ENCODE measurements around the gene GSG1L. TPM values are rescaled to one million over a fixed set of nuclear protein-coding genes. Genes with fewer than 3 reads are reported as not detected.
A peak's percentile ranks its signal among the peaks of the same experiment; 100 is the strongest.
"Not testable (repeated sequence)": the region's sequence is repeated elsewhere in the genome, so short reads cannot be mapped to it uniquely, and the experiment has no call there.

GSG1L gene
- total and polyA plus RNA-seq, 9 of the 15 experiments (the other 6 are each of a cell fraction or from before 2014, with no cell fraction given): not detected

GRCh38 chr16:27743001-27743400 is 320.5 kb downstream of the GSG1L start:
- intact Hi-C loops (cut with micrococcal nuclease); DNase-seq (ENCODE audit: extremely low read depth in 1 of 4, low spot score in 3 of 4); CTCF ChIA-PET (ENCODE audit: low intra/inter-chr PET ratio); in situ Hi-C loops (cut with MboI); H3K4me3 ChIP-seq; H3K36me3 ChIP-seq (ENCODE audit: control insufficient read depth, insufficient read depth, low read length); H3K4me1 ChIP-seq (replicated peaks in 1 of 2; ENCODE audit: control insufficient read depth in 2 of 2, insufficient read depth in 2 of 2, low read length in 2 of 2); H3K27ac ChIP-seq (ENCODE audit: extremely low read depth, low read depth, low read length); BruUV-seq (replicated peaks); H3K27me3 ChIP-seq (ENCODE audit: control insufficient read depth in 2 of 2, insufficient read depth in 2 of 2, low read length in 2 of 2); H3K4me2 ChIP-seq (ENCODE audit: insufficient read depth, low read length); POLR2A ChIA-PET; H3K9me3 ChIP-seq (replicated peaks; ENCODE audit: control insufficient read depth, insufficient read depth, low read depth, low read length); H4K20me1 ChIP-seq (replicated peaks; ENCODE audit: control insufficient read depth, insufficient read depth, low read length); H3K9me1 ChIP-seq (ENCODE audit: control insufficient read depth, insufficient read depth, low read length); FAIRE-seq; ATAC-seq; H2AFZ ChIP-seq (ENCODE audit: low read depth, low read length); H3K79me2 ChIP-seq (ENCODE audit: control insufficient read depth, insufficient read depth, low read length); H3K9ac ChIP-seq (ENCODE audit: insufficient read depth in 1 of 2, low read depth in 2 of 2, low read length in 2 of 2): not testable (repeated sequence)
- WGBS (ENCODE audit: insufficient coverage, low coverage, missing lambda C conversion rate): 35% methylated on average over 3 of the region's 3 CpGs
- TF ChIP-seq ZNF146 (CRISPR knock-in tag; IDR thresholded peaks at IDR 0.05; ENCODE audit: unreplicated experiment) (peak; percentile 75), RBM25 (IDR thresholded peaks at IDR 0.05; ENCODE audit: low read depth, low read length, severe bottlenecking) (peak; percentile 9)

DNA sequence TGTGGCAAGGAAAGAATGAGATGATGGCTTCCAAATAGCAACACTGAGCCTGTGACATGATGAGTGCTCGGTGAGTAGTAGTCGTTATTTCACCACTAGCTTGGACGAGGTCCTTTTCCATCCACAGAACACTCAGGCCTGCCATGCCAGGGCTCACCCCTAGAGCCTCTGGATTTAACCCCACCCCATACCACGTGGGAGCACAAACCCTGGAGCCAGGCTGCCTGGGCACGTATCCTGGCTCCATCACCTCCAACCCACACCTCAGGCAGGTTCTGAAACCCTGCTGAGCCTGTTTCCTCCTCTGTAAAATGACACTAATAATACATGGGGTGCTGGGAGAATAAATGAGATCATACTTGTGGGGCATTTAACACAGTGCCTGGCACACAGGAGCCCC is 321.2 kb downstream of the GSG1L start:
- no peak overlapping the region for H2AFZ ChIP-seq (ENCODE audit: low read depth, low read length)
- H3K36me3 ChIP-seq (ENCODE audit: control insufficient read depth, insufficient read depth, low read length): no peaks in the 10 kb centered on the region
- H3K9ac ChIP-seq (ENCODE audit: insufficient read depth in 1 of 2, low read depth in 2 of 2, low read length in 2 of 2): no peak overlapping the region
- no peak overlapping the region for H3K27ac ChIP-seq (ENCODE audit: extremely low read depth, low read depth, low read length)
- FAIRE-seq (no peak), DNase-seq (ENCODE audit: extremely low read depth in 1 of 4, low spot score in 3 of 4) (no peak), ATAC-seq (no peak)
- no peak overlapping the region for H3K4me3 ChIP-seq
- H3K9me3 ChIP-seq (replicated peaks; ENCODE audit: control insufficient read depth, insufficient read depth, low read depth, low read length): 0 out of 2 replicates have a peak, but pooled peaks cover 2% of the 10 kb centered on the region
- H3K9me1 ChIP-seq (ENCODE audit: control insufficient read depth, insufficient read depth, low read length): no peaks in the 10 kb centered on the region
- H3K4me1 ChIP-seq (replicated peaks in 1 of 2; ENCODE audit: control insufficient read depth in 2 of 2, insufficient read depth in 2 of 2, low read length in 2 of 2): no peaks in the 10 kb centered on the region
- in situ Hi-C loops (cut with MboI): no loop called here
- H4K20me1 ChIP-seq (replicated peaks; ENCODE audit: control insufficient read depth, insufficient read depth, low read length): no peaks in the 10 kb centered on the region
- no TSS peak for BruUV-seq (replicated peaks)
- WGBS (ENCODE audit: insufficient coverage, low coverage, missing lambda C conversion rate): 45% methylated on average over 5 of the region's 5 CpGs
- ChIA-PET CTCF (ENCODE audit: low intra/inter-chr PET ratio) (no interaction called here), POLR2A (no interaction called here)
- intact Hi-C loops (cut with micrococcal nuclease): no loop called here
- no peaks in the 10 kb centered on the region for H3K79me2 ChIP-seq (ENCODE audit: control insufficient read depth, insufficient read depth, low read length)
- no peaks in the 10 kb centered on the region for H3K27me3 ChIP-seq (ENCODE audit: control insufficient read depth in 2 of 2, insufficient read depth in 2 of 2, low read length in 2 of 2)
- no peak overlapping the region for H3K4me2 ChIP-seq (ENCODE audit: insufficient read depth, low read length)
- TF ChIP-seq, protein P1, sequence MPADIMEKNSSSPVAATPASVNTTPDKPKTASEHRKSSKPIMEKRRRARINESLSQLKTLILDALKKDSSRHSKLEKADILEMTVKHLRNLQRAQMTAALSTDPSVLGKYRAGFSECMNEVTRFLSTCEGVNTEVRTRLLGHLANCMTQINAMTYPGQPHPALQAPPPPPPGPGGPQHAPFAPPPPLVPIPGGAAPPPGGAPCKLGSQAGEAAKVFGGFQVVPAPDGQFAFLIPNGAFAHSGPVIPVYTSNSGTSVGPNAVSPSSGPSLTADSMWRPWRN (IDR thresholded peaks at IDR 0.05; ENCODE audit: low read depth): no peak
- TF ChIP-seq PCBP2 (IDR thresholded peaks at IDR 0.05; ENCODE audit: low read depth, low read length, poor library complexity, severe bottlenecking): no peak
- TF ChIP-seq SLC30A9 (CRISPR knock-in tag; IDR thresholded peaks at IDR 0.05): no peak
- no peak for TF ChIP-seq COPS2 (conservative IDR thresholded peaks at IDR 0.05)
- no peak for TF ChIP-seq NR1H2 (CRISPR knock-in tag; IDR thresholded peaks at IDR 0.05)
- no peak for TF ChIP-seq DIDO1 (tag; IDR thresholded peaks at IDR 0.05; ENCODE audit: low read depth)
- no peak for TF ChIP-seq NR0B1 (IDR thresholded peaks at IDR 0.05; ENCODE audit: partially characterized antibody)
- TF ChIP-seq, protein P2, sequence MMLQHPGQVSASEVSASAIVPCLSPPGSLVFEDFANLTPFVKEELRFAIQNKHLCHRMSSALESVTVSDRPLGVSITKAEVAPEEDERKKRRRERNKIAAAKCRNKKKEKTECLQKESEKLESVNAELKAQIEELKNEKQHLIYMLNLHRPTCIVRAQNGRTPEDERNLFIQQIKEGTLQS (IDR thresholded peaks at IDR 0.05): no peak
- TF ChIP-seq, protein P2 (CRISPR knock-in tag; conservative IDR thresholded peaks at IDR 0.05): no peak
- TF ChIP-seq NFE2 (IDR thresholded peaks at IDR 0.05; ENCODE audit: low read depth): no peak
- TF ChIP-seq RAD21 (CRISPR knock-in tag; conservative IDR thresholded peaks at IDR 0.05 in 1 of 2, IDR thresholded peaks at IDR 0.05 in 1 of 2): no peak
- TF ChIP-seq NFIC (IDR thresholded peaks at IDR 0.05): no peak
- TF ChIP-seq PHF21A (IDR thresholded peaks at IDR 0.05; ENCODE audit: borderline replicate concordance, low read depth): no peak

Measured in K562 (cell line).